HCT116 (cell line): ENCODE results near the gene CHST11. TPM values are rescaled to one million over a fixed set of nuclear protein-coding genes. Genes with fewer than 3 reads are reported as not detected.

ENCODE experiments used
- ATAC-seq: fragments of 200-7000 bp; cut with Tn5 transposase; 2 replicates; pipeline ENCODE4 v1.9.1; 2020; ENCODE audit warnings: mild to moderate bottlenecking, moderate library complexity
- BruUV-seq: library from RNA; stranded (reverse); fragments of 400-500 nt; replicated peaks from 2 replicates; lab custom pipeline; 2021; lab: Mats Ljungman, UMichigan
- CTCF ChIA-PET: fragments of 300-600 bp; sonication (Branson Sonifier 250); formaldehyde crosslinking; loops from one replicate; lab custom pipeline; 2021; ENCODE audit warnings: antibody characterized with exemption; lab: Charles Lee
- POLR2A ChIA-PET: fragments of 300-600, 350-600 bp; sonication (Branson Sonifier 250); formaldehyde crosslinking; loops from one replicate; lab custom pipeline; 2021; ENCODE audit warnings: antibody characterized with exemption; lab: Charles Lee
- RAD21 ChIA-PET, 2 experiments: fragments of 300-600 bp; sonication (Branson Sonifier 250); formaldehyde crosslinking; loops; one replicate each; lab custom pipeline; 2023; ENCODE audit warnings: low total read pairs in 2 of 2; ENCODE audit not compliant: uncharacterized antibody in 2 of 2, unreplicated experiment in 2 of 2, low non-redundant PET in 1 of 2; lab: Charles Lee
- DNase-seq: peaks from one replicate; pipeline ENCODE4 v3.0.0-alpha.2; 2010; ENCODE audit warnings: low read depth, low spot score
- H2AFZ ChIP-seq: fragments of 200-600 bp; shearing (Covaris generic), sonication (generic); 2 replicates; pipeline ENCODE4 v1.6.1; 2017; ENCODE audit warnings: low read depth, mixed run types, mixed read lengths, antibody characterized with exemption, low read length; ENCODE audit not compliant: poor library complexity, severe bottlenecking
- H3K27ac ChIP-seq: 2 replicates; pipeline ENCODE4 v1.5.1; 2012; ENCODE audit warnings: low read depth, low read length
- H3K27me3 ChIP-seq: fragments of 200-600 bp; sonication (generic); 2 replicates; pipeline ENCODE4 v1.6.1; 2016; ENCODE audit warnings: mixed run types, low read length, mixed read lengths; ENCODE audit not compliant: insufficient read depth
- H3K36me3 ChIP-seq, 2 experiments: fragments of 200-500 bp in 1 of 2; fragments of 200-600 bp in 1 of 2; sonication (Bioruptor generic) in 1 of 2; sonication (generic) in 1 of 2; 2 replicates each; pipeline versions ENCODE4 v1.5.1 to v1.6.1; 2014 to 2016; ENCODE audit warnings: low read length in 2 of 2, inconsistent platforms in 1 of 2, mixed read lengths in 1 of 2, mixed run types in 1 of 2; ENCODE audit not compliant: insufficient read depth in 2 of 2, control insufficient read depth in 1 of 2
- H3K4me1 ChIP-seq, 2 experiments: fragments of 200-600 bp in 1 of 2; sonication (generic) in 1 of 2; 2 replicates each; pipeline versions ENCODE4 v1.5.1 to v1.6.1; 2012 to 2017; ENCODE audit warnings: low read length in 2 of 2, inconsistent platforms in 1 of 2, mild to moderate bottlenecking in 1 of 2, mixed read lengths in 1 of 2, mixed run types in 1 of 2, moderate library complexity in 1 of 2; ENCODE audit not compliant: insufficient read depth in 2 of 2, control insufficient read depth in 1 of 2
- H3K4me2 ChIP-seq: fragments of 200-600 bp; sonication (generic); 2 replicates; pipeline ENCODE4 v1.6.1; 2017; ENCODE audit warnings: mixed run types, low read length, mixed read lengths
- H3K4me3 ChIP-seq, 2 experiments: fragments of 200-600 bp in 1 of 2; sonication (generic) in 1 of 2; replicated peaks in 1 of 2; 2 replicates each; pipeline ENCODE4 v1.5.1; 2011 to 2016; ENCODE audit warnings: low read length in 2 of 2, control low read depth in 1 of 2, low read depth in 1 of 2, mild to moderate bottlenecking in 1 of 2, mixed read lengths in 1 of 2, mixed run types in 1 of 2
- H3K79me2 ChIP-seq: fragments of 200-600 bp; sonication (generic); 2 replicates; pipeline ENCODE4 v1.6.1; 2017; ENCODE audit warnings: mild to moderate bottlenecking, mixed run types, low read length, moderate library complexity, mixed read lengths; ENCODE audit not compliant: insufficient read depth
- H3K9ac ChIP-seq: fragments of 200-600 bp; sonication (generic); 2 replicates; pipeline ENCODE4 v1.6.1; 2016; ENCODE audit warnings: low read length, mixed read lengths
- H3K9me2 ChIP-seq: fragments of 200-600 bp; sonication (generic), shearing (Covaris generic); 2 replicates; pipeline ENCODE4 v1.6.1; 2017; ENCODE audit warnings: mixed run types, mild to moderate bottlenecking, moderate library complexity; ENCODE audit not compliant: insufficient read depth
- H3K9me3 ChIP-seq, 2 experiments: fragments of 200-500 bp in 1 of 2; fragments of 200-600 bp in 1 of 2; sonication (Bioruptor generic) in 1 of 2; sonication (generic) in 1 of 2; 2 replicates each; pipeline ENCODE4 v1.6.1; 2014 to 2017; ENCODE audit warnings: low read length in 2 of 2, mixed read lengths in 2 of 2, inconsistent platforms in 1 of 2, low read depth in 1 of 2, mild to moderate bottlenecking in 1 of 2, mixed run types in 1 of 2, moderate library complexity in 1 of 2; ENCODE audit not compliant: control insufficient read depth in 1 of 2, insufficient read depth in 1 of 2
- H4K20me1 ChIP-seq: fragments of 200-600 bp; sonication (generic), shearing (Covaris generic); 2 replicates; pipeline ENCODE4 v1.6.1; 2017; ENCODE audit warnings: mixed run types, mild to moderate bottlenecking, moderate library complexity; ENCODE audit not compliant: insufficient read depth
- CTCF ChIP-seq, 3 experiments: fragments of 200-600 bp in 1 of 3; sonication (generic) in 1 of 3; IDR thresholded peaks in 2 of 3; conservative IDR thresholded peaks in 1 of 3; 2 replicates each; pipeline ENCODE4 v1.5.1; 2012 to 2017; ENCODE audit warnings: low read depth in 2 of 3, low read length in 2 of 3, antibody characterized with exemption in 1 of 3, borderline replicate concordance in 1 of 3, control low read depth in 1 of 3, mild to moderate bottlenecking in 1 of 3, mixed read lengths in 1 of 3, mixed run types in 1 of 3, moderate library complexity in 1 of 3; ENCODE audit not compliant: insufficient read depth in 1 of 3
- EZH2phosphoT487 ChIP-seq: fragments of 200-600 bp; IDR thresholded peaks from 2 replicates; pipeline ENCODE4 v1.6.1; 2018; ENCODE audit warnings: antibody characterized with exemption, borderline replicate concordance
- JUND ChIP-seq: IDR thresholded peaks from 2 replicates; pipeline ENCODE4 v1.6.1; 2012
- REST ChIP-seq: IDR thresholded peaks from 2 replicates; pipeline ENCODE4 v1.6.1; 2012; ENCODE audit warnings: low read depth
- SIN3A ChIP-seq: IDR thresholded peaks from 2 replicates; pipeline ENCODE4 v1.6.1; 2012; ENCODE audit warnings: low read depth
- YY1 ChIP-seq: IDR thresholded peaks from 2 replicates; pipeline ENCODE4 v1.6.1; 2011; ENCODE audit warnings: low read length, low read depth, moderate library complexity, mild to moderate bottlenecking; ENCODE audit not compliant: insufficient replicate concordance; ENCODE audit errors: extremely low read depth
- ZFX ChIP-seq: fragments of 450-650 bp; IDR thresholded peaks from 2 replicates; pipeline ENCODE4 v1.6.1; 2017
- ZNF274 ChIP-seq: fragments of 200-500 bp; sonication (Bioruptor generic); IDR thresholded peaks from 2 replicates; pipeline ENCODE4 v1.6.1; 2014; ENCODE audit warnings: mild to moderate bottlenecking, low read depth, low read length, inconsistent platforms
- intact Hi-C: fragments of 100-400 bp; cut with micrococcal nuclease; formaldehyde crosslinking; loops from 2 replicates; pipeline ENCODE4 v1.10.0; 2022
- total RNA-seq: library from RNA; stranded (reverse); gene quantifications from one replicate; pipeline ENCODE4 v1.2.1, GENCODE V29; 2021; ENCODE audit not compliant: unreplicated experiment

The CHST11 gene
- total RNA-seq, 1 experiment from 2014 or later: 10.1 TPM

- H3K4me2 ChIP-seq: no peak overlapping the region
- CTCF ChIA-PET: no interaction called here
- POLR2A ChIA-PET: no interaction called here
- no peaks in the 10 kb centered on the region for H4K20me1 ChIP-seq
- H3K4me3 ChIP-seq: no peak overlapping the region
- no peaks in the 10 kb centered on the region for H3K9me2 ChIP-seq
- H3K27me3 ChIP-seq: no peaks in the 10 kb centered on the region
- no peaks in the 10 kb centered on the region for H3K36me3 ChIP-seq
- DNase-seq (no peak), ATAC-seq (no peak)
- intact Hi-C loops: no loop called here
- H3K4me1 ChIP-seq: peaks cover 4 to 9% of the 10 kb centered on the region in 2 experiments; a peak in 2 of 4 replicates
- H3K79me2 ChIP-seq: no peaks in the 10 kb centered on the region
- no TSS peak for BruUV-seq
- H3K27ac ChIP-seq: no peak overlapping the region
- TF ChIP-seq REST: 0 out of 2 replicates have a peak, but pooled peaks have one; percentile 7
- TF ChIP-seq SIN3A: no peak
- no peaks in the 10 kb centered on the region for H3K9me3 ChIP-seq
- RAD21 ChIA-PET: no interaction called here
- no peak overlapping the region for H2AFZ ChIP-seq
- H3K9ac ChIP-seq: no peak overlapping the region
Observed at GRCh38 chr12:104643819-104644669, 187.3 kb downstream of the CHST11 start.

- no peak overlapping the region for H3K27ac ChIP-seq
- no peaks in the 10 kb centered on the region for H3K9me3 ChIP-seq
- no peak for TF ChIP-seq CTCF (IDR thresholded peaks at IDR 0.05 in 2 of 3, conservative IDR thresholded peaks at IDR 0.05 in 1 of 3; ENCODE audit: borderline replicate concordance in 1 of 3, insufficient read depth in 1 of 3, low read depth in 2 of 3, low read length in 2 of 3)
- TF ChIP-seq YY1: no peak
- TF ChIP-seq ZFX: no peak
- no peak for TF ChIP-seq ZNF274
- no peak for TF ChIP-seq EZH2phosphoT487
- no peak for TF ChIP-seq JUND
- no peak for TF ChIP-seq REST
Observed at GRCh38 chr12:104648756-104649155, 192.0 kb downstream of the CHST11 start.

More at GRCh38 chr12:104648756-104649155, 192.0 kb downstream of the CHST11 start:
- H3K4me1 ChIP-seq: peaks cover 4 to 9% of the 10 kb centered on the region in 2 experiments; a peak in 2 of 4 replicates
- H3K4me3 ChIP-seq: no peak overlapping the region
- ChIA-PET POLR2A (no interaction called here), RAD21 (no interaction called here), CTCF (no interaction called here)
- DNase-seq (no peak), ATAC-seq (no peak)
- no peak overlapping the region for H3K4me2 ChIP-seq
- H3K9ac ChIP-seq: no peak overlapping the region
- no peaks in the 10 kb centered on the region; the same call in 1 of the 2 replicates for H4K20me1 ChIP-seq
- intact Hi-C loops: no loop called here
- H3K27me3 ChIP-seq: no peaks in the 10 kb centered on the region
- no peaks in the 10 kb centered on the region for H3K79me2 ChIP-seq
- no TSS peak for BruUV-seq
- H3K36me3 ChIP-seq: no peaks in the 10 kb centered on the region
- H2AFZ ChIP-seq: no peak overlapping the region
- no peaks in the 10 kb centered on the region for H3K9me2 ChIP-seq
